H9 (cell line): ENCODE measurements around the gene KIF13A. TPM values are rescaled to one million over a fixed set of nuclear protein-coding genes. Genes with fewer than 3 reads are reported as not detected.
"Not testable (repeated sequence)": the region's sequence is repeated elsewhere in the genome, so short reads cannot be mapped to it uniquely, and the experiment has no call there.

ENCODE experiments used
- DNase-seq: peaks from one replicate; pipeline ENCODE4 v3.0.0-alpha.2; 2017
- H2AFZ ChIP-seq: one replicate; pipeline ENCODE4 v1.6.1; 2013; ENCODE audit warnings: mild to moderate bottlenecking, low read length, control low read depth, moderate library complexity
- H2AK5ac ChIP-seq: 2 replicates; pipeline ENCODE4 v1.6.1; 2013; ENCODE audit warnings: low read length, control low read depth, mixed read lengths; ENCODE audit not compliant: insufficient read length
- H2BK120ac ChIP-seq: one replicate; pipeline ENCODE4 v1.6.1; 2013; ENCODE audit warnings: low read depth, mild to moderate bottlenecking, low read length, control low read depth, inconsistent platforms; ENCODE audit not compliant: poor library complexity, severe bottlenecking
- H2BK12ac ChIP-seq: 2 replicates; pipeline ENCODE4 v1.6.1; 2013; ENCODE audit warnings: low read length, control low read depth, mixed read lengths, low read depth; ENCODE audit not compliant: insufficient read length
- H2BK15ac ChIP-seq: 2 replicates; pipeline ENCODE4 v1.6.1; 2013; ENCODE audit warnings: low read depth, low read length, control low read depth
- H2BK20ac ChIP-seq: one replicate; pipeline ENCODE4 v1.6.1; 2013; ENCODE audit warnings: low read depth, mild to moderate bottlenecking, low read length, control low read depth, inconsistent platforms; ENCODE audit not compliant: poor library complexity, severe bottlenecking
- H2BK5ac ChIP-seq: 2 replicates; pipeline ENCODE4 v1.6.1; 2013; ENCODE audit warnings: low read length, control low read depth, mixed read lengths; ENCODE audit not compliant: insufficient read length
- H3K14ac ChIP-seq: 2 replicates; pipeline ENCODE4 v1.6.1; 2013; ENCODE audit warnings: low read length, control low read depth; ENCODE audit not compliant: insufficient read depth
- H3K18ac ChIP-seq: 2 replicates; pipeline ENCODE4 v1.6.1; 2013; ENCODE audit warnings: low read depth, mild to moderate bottlenecking, mixed read lengths, low read length, control low read depth; ENCODE audit not compliant: insufficient read length
- H3K23ac ChIP-seq: 2 replicates; pipeline ENCODE4 v1.6.1; 2013; ENCODE audit warnings: low read length, control low read depth, mixed read lengths, low read depth; ENCODE audit not compliant: insufficient read length
- H3K23me2 ChIP-seq: 2 replicates; pipeline ENCODE4 v1.6.1; 2013; ENCODE audit warnings: low read depth, mild to moderate bottlenecking, mixed read lengths, low read length, control low read depth; ENCODE audit not compliant: insufficient read length, poor library complexity, severe bottlenecking
- H3K27ac ChIP-seq: 2 replicates; pipeline ENCODE4 v1.5.1; 2013; ENCODE audit warnings: low read length, control low read depth, mixed read lengths, low read depth; ENCODE audit not compliant: insufficient read length
- H3K27me3 ChIP-seq: 2 replicates; pipeline ENCODE4 v1.6.1; 2013; ENCODE audit warnings: low read length, control low read depth, inconsistent platforms; ENCODE audit not compliant: insufficient read depth
- H3K4ac ChIP-seq: 2 replicates; pipeline ENCODE4 v1.6.1; 2013; ENCODE audit warnings: low read depth, mild to moderate bottlenecking, control low read depth, inconsistent platforms, low read length, moderate library complexity
- H3K4me1 ChIP-seq: 2 replicates; pipeline ENCODE4 v1.6.1; 2013; ENCODE audit warnings: low read length, control low read depth, inconsistent platforms; ENCODE audit not compliant: insufficient read depth
- H3K4me2 ChIP-seq: 2 replicates; pipeline ENCODE4 v1.6.1; 2013; ENCODE audit warnings: low read length, control low read depth, mixed read lengths; ENCODE audit not compliant: insufficient read length, insufficient read depth
- H3K56ac ChIP-seq: 2 replicates; pipeline ENCODE4 v1.6.1; 2013; ENCODE audit warnings: low read depth, mild to moderate bottlenecking, mixed read lengths, low read length, control low read depth; ENCODE audit not compliant: insufficient read length
- H3K79me1 ChIP-seq: 2 replicates; pipeline ENCODE4 v1.6.1; 2013; ENCODE audit warnings: low read depth, mild to moderate bottlenecking, moderate library complexity, low read length, control low read depth, inconsistent platforms; ENCODE audit not compliant: insufficient read depth, poor library complexity, severe bottlenecking
- H3K79me2 ChIP-seq: 2 replicates; pipeline ENCODE4 v1.6.1; 2013; ENCODE audit warnings: low read length, control low read depth, inconsistent platforms; ENCODE audit not compliant: insufficient read depth
- H3K9ac ChIP-seq: 2 replicates; pipeline ENCODE4 v1.6.1; 2013; ENCODE audit warnings: low read length, control low read depth, mixed read lengths; ENCODE audit not compliant: insufficient read length; ENCODE audit errors: extremely low read depth
- H3K9me3 ChIP-seq: one replicate; pipeline ENCODE4 v1.6.1; 2013; ENCODE audit warnings: low read depth, low read length, inconsistent platforms; ENCODE audit not compliant: control insufficient read depth
- H3T11ph ChIP-seq: one replicate; pipeline ENCODE4 v1.6.1; 2013; ENCODE audit warnings: mild to moderate bottlenecking, low read length, control low read depth, inconsistent platforms
- H4K20me1 ChIP-seq: one replicate; pipeline ENCODE4 v1.6.1; 2013; ENCODE audit not compliant: control insufficient read depth, insufficient read length, insufficient read depth
- H4K5ac ChIP-seq: 2 replicates; pipeline ENCODE4 v1.6.1; 2013; ENCODE audit warnings: low read depth, mild to moderate bottlenecking, mixed read lengths, low read length, control low read depth; ENCODE audit not compliant: insufficient read length
- H4K8ac ChIP-seq: replicated peaks from 2 replicates; pipeline ENCODE4 v1.6.1; 2013; ENCODE audit warnings: low read length, control low read depth, mixed read lengths, low read depth; ENCODE audit not compliant: insufficient read length
- H4K91ac ChIP-seq: 2 replicates; pipeline ENCODE4 v1.6.1; 2013; ENCODE audit warnings: low read depth, mild to moderate bottlenecking, moderate library complexity, mixed read lengths, low read length, control low read depth; ENCODE audit not compliant: insufficient read length
- H3K27ac Mint-ChIP-seq, 3 experiments: 2 replicates in 2 of 3; 3 replicates in 1 of 3; pipeline ENCODE4 v1.8.0; 2020 to 2021; ENCODE audit warnings: mixed read lengths in 3 of 3, mild to moderate bottlenecking in 1 of 3, moderate library complexity in 1 of 3
- H3K27me3 Mint-ChIP-seq: 2 replicates; pipeline ENCODE4 v1.8.0; 2021; ENCODE audit warnings: low read depth, mild to moderate bottlenecking, moderate library complexity, mixed read lengths
- H3K36me3 Mint-ChIP-seq, 3 experiments: 2 replicates in 2 of 3; 3 replicates in 1 of 3; pipeline ENCODE4 v1.8.0; 2020 to 2021; ENCODE audit warnings: low read depth in 3 of 3, mixed read lengths in 3 of 3; ENCODE audit not compliant: insufficient read depth in 1 of 3
- H3K4me1 Mint-ChIP-seq, 2 experiments: 2 replicates each; pipeline ENCODE4 v1.8.0; 2020; ENCODE audit warnings: mixed read lengths in 2 of 2
- H3K4me3 Mint-ChIP-seq, 2 experiments: 2 replicates in 1 of 2; 3 replicates in 1 of 2; pipeline ENCODE4 v1.8.0; 2020 to 2021; ENCODE audit warnings: mild to moderate bottlenecking in 2 of 2, mixed read lengths in 2 of 2, moderate library complexity in 1 of 2
- H3K9me3 Mint-ChIP-seq, 2 experiments: 2 replicates in 1 of 2; 3 replicates in 1 of 2; pipeline ENCODE4 v1.8.0; 2020; ENCODE audit warnings: mild to moderate bottlenecking in 2 of 2, mixed read lengths in 2 of 2, moderate library complexity in 1 of 2
- WGBS: extraction: QIAGEN DNeasy Blood & Tissue Kit; methylation state at CpG from one replicate; pipeline ENCODE4 v1.1.7; 2013; ENCODE audit warnings: missing lambda C conversion rate, low lambda C conversion rate, mixed read lengths; ENCODE audit not compliant: insufficient read length; ENCODE audit errors: extremely low coverage; 5-methylcytosine and 5-hydroxymethylcytosine counted together
- total RNA-seq: library from RNA; stranded (reverse); gene quantifications from 2 replicates; pipeline ENCODE4 v1.2.1, GENCODE V29; 2021
- TF ChIP-seq, protein P1 (sequence below): fragments of 200-600 bp; sonication (generic); conservative IDR thresholded peaks from 3 replicates; pipeline ENCODE4 v1.8.0; 2021; ENCODE audit warnings: antibody characterized with exemption, mild to moderate bottlenecking

Gene KIF13A
- total RNA-seq, 1 experiment from 2014 or later, result 38.2 TPM

GRCh38 chr6:17948725-17949124, 38.7 kb downstream of the KIF13A start:
- WGBS, result 100% methylated on average over 1 of the region's 7 CpGs
- Histone ChIP-seq H3K9ac (no peak overlapping the region), H3K18ac (no peak overlapping the region), H3K23me2 (no peaks in the 10 kb centered on the region), H4K5ac (no peak overlapping the region), H2AFZ (no peak overlapping the region), H3K4me2 (no peak overlapping the region), H4K91ac (no peak overlapping the region), H2BK12ac (no peak overlapping the region), H3T11ph (no peak overlapping the region), H3K56ac (no peak overlapping the region), H3K79me2 (peaks cover under 1% of the 10 kb centered on the region; the same call in 1 of the 2 replicates), H2BK15ac (no peak overlapping the region), H2AK5ac (no peak overlapping the region), H3K4ac (no peak overlapping the region), H3K4me1 (no peaks in the 10 kb centered on the region; the same call in 1 of the 2 replicates), H3K9me3 (no peaks in the 10 kb centered on the region), H3K27me3 (no peaks in the 10 kb centered on the region), H4K8ac (no peak overlapping the region), H4K20me1 (no peaks in the 10 kb centered on the region), H3K23ac (no peak overlapping the region), H2BK5ac (no peak overlapping the region), H3K27ac (no peak overlapping the region), H2BK20ac (no peak overlapping the region), H3K14ac (no peak overlapping the region), H3K79me1 (peaks cover 8% of the 10 kb centered on the region), H2BK120ac (no peak overlapping the region)
- Mint-ChIP-seq H3K4me1 (peaks cover 19 to 21% of the 10 kb centered on the region in 2 experiments), H3K36me3 (peaks cover 0 to 2% (median 0%) of the 10 kb centered on the region in 3 experiments; a peak in 1 of 7 replicates), H3K4me3 (no peak overlapping the region), H3K9me3 (no peaks in the 10 kb centered on the region), H3K27me3 (no peaks in the 10 kb centered on the region), H3K27ac (no peak overlapping the region)
- DNase-seq, result no peak
- TF ChIP-seq, protein P1, sequence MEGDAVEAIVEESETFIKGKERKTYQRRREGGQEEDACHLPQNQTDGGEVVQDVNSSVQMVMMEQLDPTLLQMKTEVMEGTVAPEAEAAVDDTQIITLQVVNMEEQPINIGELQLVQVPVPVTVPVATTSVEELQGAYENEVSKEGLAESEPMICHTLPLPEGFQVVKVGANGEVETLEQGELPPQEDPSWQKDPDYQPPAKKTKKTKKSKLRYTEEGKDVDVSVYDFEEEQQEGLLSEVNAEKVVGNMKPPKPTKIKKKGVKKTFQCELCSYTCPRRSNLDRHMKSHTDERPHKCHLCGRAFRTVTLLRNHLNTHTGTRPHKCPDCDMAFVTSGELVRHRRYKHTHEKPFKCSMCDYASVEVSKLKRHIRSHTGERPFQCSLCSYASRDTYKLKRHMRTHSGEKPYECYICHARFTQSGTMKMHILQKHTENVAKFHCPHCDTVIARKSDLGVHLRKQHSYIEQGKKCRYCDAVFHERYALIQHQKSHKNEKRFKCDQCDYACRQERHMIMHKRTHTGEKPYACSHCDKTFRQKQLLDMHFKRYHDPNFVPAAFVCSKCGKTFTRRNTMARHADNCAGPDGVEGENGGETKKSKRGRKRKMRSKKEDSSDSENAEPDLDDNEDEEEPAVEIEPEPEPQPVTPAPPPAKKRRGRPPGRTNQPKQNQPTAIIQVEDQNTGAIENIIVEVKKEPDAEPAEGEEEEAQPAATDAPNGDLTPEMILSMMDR, result no peak

DNA sequence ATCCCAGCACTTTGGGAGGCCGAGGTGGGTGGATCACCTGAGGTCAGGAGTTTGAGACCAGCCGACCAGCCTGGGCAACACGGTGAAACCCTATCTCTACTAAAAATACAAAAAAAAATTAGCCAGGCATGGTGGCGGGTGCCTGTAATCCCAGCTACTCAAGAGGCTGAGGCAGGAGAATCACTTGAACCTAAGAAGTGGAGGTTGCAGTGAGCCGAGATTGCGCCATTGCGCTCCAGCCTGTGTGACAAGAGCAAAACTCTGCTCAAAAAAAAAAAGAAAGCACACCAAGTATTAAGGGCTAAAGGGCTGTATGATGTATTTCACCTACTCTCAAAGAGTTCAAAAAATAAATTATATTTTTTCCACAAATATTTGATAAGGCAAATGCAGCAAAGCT, 39.9 kb downstream of the KIF13A start:
- H3K79me2 ChIP-seq, H3K4me3 Mint-ChIP-seq, H4K8ac ChIP-seq, H3K27me3 Mint-ChIP-seq, H3K9me3 Mint-ChIP-seq, H4K5ac ChIP-seq, H3K27ac ChIP-seq, H2BK120ac ChIP-seq, H3K23me2 ChIP-seq, H2BK20ac ChIP-seq, H2AFZ ChIP-seq, H3K27ac Mint-ChIP-seq, H3K18ac ChIP-seq, H4K20me1 ChIP-seq, H3K4me2 ChIP-seq, H3K9me3 ChIP-seq, H3K79me1 ChIP-seq, H2BK5ac ChIP-seq, H2BK12ac ChIP-seq, H3K27me3 ChIP-seq, H3K4me1 ChIP-seq, H4K91ac ChIP-seq, H2BK15ac ChIP-seq, H3T11ph ChIP-seq, H2AK5ac ChIP-seq, H3K14ac ChIP-seq, H3K56ac ChIP-seq, H3K23ac ChIP-seq, DNase-seq, H3K4ac ChIP-seq, H3K36me3 Mint-ChIP-seq, H3K9ac ChIP-seq: not testable (repeated sequence)
- H3K4me1 Mint-ChIP-seq, result peaks cover 17 to 19% of the 10 kb centered on the region in 2 experiments
- no CpG with 5 or more reads among the region's 7 CpGs for WGBS
